PFSK-1 (cell line): ENCODE data around the gene LRRTM2.

Source experiments
- FOXP2 ChIP-seq: optimal IDR thresholded peaks from 2 replicates; pipeline ENCODE3; 2011; ENCODE audit warnings: borderline replicate concordance, control low read depth, inconsistent platforms; ENCODE audit not compliant: insufficient read depth; ENCODE audit errors: extremely low read length, extremely low read depth
- POLR2AphosphoS5 ChIP-seq: IDR thresholded peaks from 2 replicates; pipeline ENCODE4 v1.6.1; 2012; ENCODE audit warnings: low read depth, mild to moderate bottlenecking, control low read depth, low read length, moderate library complexity
- REST ChIP-seq, 2 experiments: IDR thresholded peaks; 2 replicates each; pipeline versions ENCODE4 v1.6.1 to v1.8.0; 2011 to 2012; ENCODE audit warnings: low read depth in 2 of 2, low read length in 2 of 2, control low read depth in 1 of 2, inconsistent platforms in 1 of 2, mild to moderate bottlenecking in 1 of 2, moderate library complexity in 1 of 2; ENCODE audit not compliant: insufficient read depth in 1 of 2
- SIN3A ChIP-seq: IDR thresholded peaks from 2 replicates; pipeline ENCODE4 v1.6.1; 2012; ENCODE audit warnings: mild to moderate bottlenecking, low read length, moderate library complexity, borderline replicate concordance; ENCODE audit not compliant: insufficient read depth
- TAF1 ChIP-seq: IDR thresholded peaks from 2 replicates; pipeline ENCODE4 v1.6.1; 2012; ENCODE audit warnings: low read length, control low read depth, borderline replicate concordance; ENCODE audit not compliant: insufficient read depth

Gene LRRTM2

DNA sequence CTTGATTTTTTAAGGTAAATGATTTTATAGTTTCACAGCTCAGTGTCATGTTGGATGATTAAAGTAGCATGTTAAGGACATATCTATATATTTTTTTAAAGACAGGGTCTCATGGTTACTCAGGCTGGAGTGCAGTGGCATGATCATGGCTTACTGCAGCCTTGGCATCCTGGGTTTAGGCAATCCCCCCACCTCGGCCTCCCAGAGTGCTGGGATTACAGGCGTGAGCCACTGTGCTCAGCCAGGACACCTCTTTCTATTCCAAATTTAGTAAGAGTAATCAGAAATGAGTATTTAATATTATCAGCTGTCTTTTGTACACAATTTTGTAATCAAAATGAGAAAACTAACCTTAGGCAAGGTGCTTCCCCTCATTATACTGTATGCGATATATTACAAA lies 38.6 kb upstream of the LRRTM2 start:
- no peak for TF ChIP-seq TAF1
- TF ChIP-seq SIN3A = no peak
- TF ChIP-seq REST (IDR thresholded peaks at IDR 0.05; ENCODE audit: insufficient read depth in 1 of 2, low read depth in 2 of 2, low read length in 2 of 2) = no peak

GRCh38 chr5:138912093-138912492 lies 37.0 kb upstream of the LRRTM2 start:
- TF ChIP-seq TAF1 (no peak), REST (IDR thresholded peaks at IDR 0.05; ENCODE audit: insufficient read depth in 1 of 2, low read depth in 2 of 2, low read length in 2 of 2) (no peak), SIN3A (no peak), POLR2AphosphoS5 (no peak), FOXP2 (no peak)

- TF ChIP-seq FOXP2 (no peak), REST (IDR thresholded peaks at IDR 0.05; ENCODE audit: insufficient read depth in 1 of 2, low read depth in 2 of 2, low read length in 2 of 2) (no peak), SIN3A (no peak), TAF1 (no peak), POLR2AphosphoS5 (no peak)
Observed at GRCh38 chr5:138911441-138911840, 36.3 kb upstream of the LRRTM2 start.

- TF ChIP-seq POLR2AphosphoS5 = no peak
- TF ChIP-seq REST (IDR thresholded peaks at IDR 0.05; ENCODE audit: insufficient read depth in 1 of 2, low read depth in 2 of 2, low read length in 2 of 2) = no peak
- no peak for TF ChIP-seq FOXP2
- TF ChIP-seq SIN3A = no peak
- TF ChIP-seq TAF1 = no peak
Observed at GRCh38 chr5:138910546-138911185, 35.5 kb upstream of the LRRTM2 start.

DNA sequence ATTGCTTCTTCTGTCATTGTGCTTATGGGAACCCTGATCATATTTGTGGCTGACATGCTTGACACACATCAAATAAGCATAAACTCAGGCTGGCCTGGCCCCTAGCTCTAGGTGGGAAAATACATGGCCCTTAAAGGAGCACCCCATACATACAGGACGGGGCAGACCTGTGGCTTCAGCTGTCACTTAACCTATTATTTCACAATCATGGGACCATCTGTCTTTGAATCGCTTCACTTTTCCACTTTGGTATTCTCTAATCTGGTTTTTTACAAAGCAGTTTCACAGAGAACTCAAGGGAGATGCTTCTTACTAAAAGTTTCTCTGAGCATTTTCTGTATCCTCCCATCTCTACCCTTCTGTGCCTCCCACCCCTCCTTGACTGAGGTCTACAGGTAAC lies 34.6 kb upstream of the LRRTM2 start:
- no peak for TF ChIP-seq TAF1
- no peak for TF ChIP-seq SIN3A
- TF ChIP-seq POLR2AphosphoS5 = no peak
- no peak for TF ChIP-seq REST (IDR thresholded peaks at IDR 0.05; ENCODE audit: insufficient read depth in 1 of 2, low read depth in 2 of 2, low read length in 2 of 2)
- no peak for TF ChIP-seq FOXP2
